ENCODE results near the gene TMEM130. TPM values are rescaled to one million over a fixed set of nuclear protein-coding genes. Genes with fewer than 3 reads are reported as not detected.

The TMEM130 gene
- total RNA-seq, 2 donors from 2014 or later = 0.36 to 83.6 TPM

GRCh38 chr7:98823226-98823625 lies 46.6 kb downstream of the TMEM130 start:
- 96% methylated on average over 4 of the region's 4 CpGs for WGBS
- no peak for DNase-seq (ENCODE audit: low spot score)
- H3K9me3 ChIP-seq = no peaks in the 10 kb centered on the region
- TF ChIP-seq POLR2A (IDR thresholded peaks at IDR 0.05) = no peak
- TF ChIP-seq CTCF (IDR thresholded peaks at IDR 0.05) = no peak
- TF ChIP-seq POLR2AphosphoS5 (IDR thresholded peaks at IDR 0.05) = no peak
- H3K27me3 ChIP-seq (replicated peaks; ENCODE audit: insufficient read depth) = no peaks in the 10 kb centered on the region
- intact Hi-C loops (cut with DNase I) = no loop called here
- H3K36me3 ChIP-seq = no peaks in the 10 kb centered on the region
- no peaks in the 10 kb centered on the region for H3K4me1 ChIP-seq (replicated peaks)
- H3K4me3 ChIP-seq = no peak overlapping the region
- H3K27ac ChIP-seq = no peak overlapping the region

- Histone ChIP-seq H3K36me3 (no peaks in the 10 kb centered on the region), H3K27me3 (replicated peaks; ENCODE audit: insufficient read depth) (no peaks in the 10 kb centered on the region), H3K27ac (no peak overlapping the region), H3K9me3 (no peaks in the 10 kb centered on the region), H3K4me1 (replicated peaks) (no peaks in the 10 kb centered on the region), H3K4me3 (no peak overlapping the region)
- WGBS = 100% methylated on average over 1 of the region's 1 CpG
- no peak for DNase-seq (ENCODE audit: low spot score)
- intact Hi-C loops (cut with DNase I) = no loop called here
- no peak for TF ChIP-seq POLR2AphosphoS5 (IDR thresholded peaks at IDR 0.05)
- no peak for TF ChIP-seq POLR2A (IDR thresholded peaks at IDR 0.05)
- TF ChIP-seq CTCF (IDR thresholded peaks at IDR 0.05) = no peak
Observed at GRCh38 chr7:98821348-98821747, 48.5 kb downstream of the TMEM130 start.

- Histone ChIP-seq H3K9me3 (no peaks in the 10 kb centered on the region), H3K27me3 (replicated peaks; ENCODE audit: insufficient read depth) (no peaks in the 10 kb centered on the region), H3K27ac (no peak overlapping the region), H3K36me3 (no peaks in the 10 kb centered on the region), H3K4me3 (no peak overlapping the region), H3K4me1 (replicated peaks) (no peaks in the 10 kb centered on the region)
- TF ChIP-seq POLR2AphosphoS5 (IDR thresholded peaks at IDR 0.05) (no peak), CTCF (IDR thresholded peaks at IDR 0.05) (no peak), POLR2A (IDR thresholded peaks at IDR 0.05) (no peak)
- intact Hi-C loops (cut with DNase I) = no loop called here
- 89% methylated on average over 3 of the region's 3 CpGs for WGBS
- no peak for DNase-seq (ENCODE audit: low spot score)
Observed at GRCh38 chr7:98816967-98817710, 52.7 kb downstream of the TMEM130 start.

GRCh38 chr7:98816241-98816640 lies 53.6 kb downstream of the TMEM130 start:
- H3K27ac ChIP-seq = no peak overlapping the region
- TF ChIP-seq POLR2AphosphoS5 (IDR thresholded peaks at IDR 0.05) (no peak), CTCF (IDR thresholded peaks at IDR 0.05) (no peak), POLR2A (IDR thresholded peaks at IDR 0.05) (no peak)
- no peak for DNase-seq (ENCODE audit: low spot score)
- 54% methylated on average over 4 of the region's 4 CpGs for WGBS
- H3K27me3 ChIP-seq (replicated peaks; ENCODE audit: insufficient read depth) = no peaks in the 10 kb centered on the region
- no peak overlapping the region for H3K4me3 ChIP-seq
- intact Hi-C loops (cut with DNase I) = no loop called here
- no peaks in the 10 kb centered on the region for H3K4me1 ChIP-seq (replicated peaks)
- H3K9me3 ChIP-seq = no peaks in the 10 kb centered on the region
- no peaks in the 10 kb centered on the region for H3K36me3 ChIP-seq

- H3K4me1 ChIP-seq (replicated peaks) = no peaks in the 10 kb centered on the region
- no peak for DNase-seq (ENCODE audit: low spot score)
- H3K36me3 ChIP-seq = no peaks in the 10 kb centered on the region
- no peak overlapping the region for H3K4me3 ChIP-seq
- intact Hi-C loops (cut with DNase I) = no loop called here
- 96% methylated on average over 1 of the region's 1 CpG for WGBS
- H3K27ac ChIP-seq = no peak overlapping the region
- H3K27me3 ChIP-seq (replicated peaks; ENCODE audit: insufficient read depth) = no peaks in the 10 kb centered on the region
- H3K9me3 ChIP-seq = no peaks in the 10 kb centered on the region
- TF ChIP-seq POLR2A (IDR thresholded peaks at IDR 0.05) (no peak), CTCF (IDR thresholded peaks at IDR 0.05) (no peak), POLR2AphosphoS5 (IDR thresholded peaks at IDR 0.05) (no peak)
Observed at GRCh38 chr7:98815313-98815712, 54.5 kb downstream of the TMEM130 start.

Data from prostate gland (tissue), 2 donors.